Measurements from ENCODE around the gene SCIN. TPM values are rescaled to one million over a fixed set of nuclear protein-coding genes. Genes with fewer than 3 reads are reported as not detected.

Gene SCIN
- total RNA-seq, 1 experiment from 2014 or later, result 0.22 TPM

DNA sequence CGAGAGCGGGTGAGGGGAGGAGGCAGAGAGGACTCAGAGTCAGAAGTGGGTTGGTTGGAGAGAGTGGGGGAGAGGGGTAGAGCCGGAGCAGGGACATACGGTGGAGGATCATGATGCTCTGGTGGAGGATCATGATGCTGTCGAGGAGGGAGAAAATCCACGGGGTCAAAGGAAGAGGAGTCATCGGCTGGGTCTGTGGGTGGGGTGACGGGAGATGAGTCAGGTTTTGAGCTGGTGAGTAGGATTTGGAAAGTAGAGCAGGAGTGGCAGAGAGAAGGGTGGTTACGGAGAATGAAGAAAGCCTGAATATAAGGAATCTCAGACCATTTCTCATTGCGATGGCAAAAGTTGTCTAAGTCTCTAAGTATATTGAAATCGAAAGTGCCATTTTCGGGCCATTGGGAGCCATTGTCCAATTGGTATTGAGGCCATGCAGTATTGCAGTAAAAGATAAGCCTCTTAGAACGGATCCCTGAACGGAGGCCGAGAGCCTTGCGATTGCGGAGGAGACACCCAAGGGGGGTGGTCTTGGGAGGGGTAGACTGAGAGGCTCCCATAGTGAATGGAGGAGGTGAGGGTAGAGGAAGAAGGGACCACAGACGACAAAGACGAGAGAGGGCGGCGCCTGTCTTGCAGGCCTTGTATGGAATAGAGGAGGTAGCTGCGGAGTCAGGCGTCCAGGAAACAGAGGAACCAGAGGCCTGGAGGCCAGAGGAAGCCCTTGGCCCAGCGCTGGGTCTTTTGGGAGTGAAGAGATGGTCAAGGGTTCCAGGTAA, 23.8 kb downstream of the SCIN start:
- DNase-seq (ENCODE audit: low read depth, low spot score) (no peak), ATAC-seq (no peak)
- Histone ChIP-seq H2AFZ (ENCODE audit: low read depth, low read length, poor library complexity, severe bottlenecking) (no peak overlapping the region), H3K4me2 (ENCODE audit: low read length) (no peak overlapping the region), H3K4me1 (ENCODE audit: control insufficient read depth in 1 of 2, insufficient read depth in 2 of 2, low read length in 2 of 2) (no peaks in the 10 kb centered on the region), H3K27ac (ENCODE audit: low read depth, low read length) (no peak overlapping the region), H3K4me3 (replicated peaks in 1 of 2; ENCODE audit: low read depth in 1 of 2, low read length in 2 of 2) (no peak overlapping the region), H3K9me2 (ENCODE audit: insufficient read depth) (no peaks in the 10 kb centered on the region), H3K36me3 (ENCODE audit: control insufficient read depth in 1 of 2, insufficient read depth in 2 of 2, low read length in 2 of 2) (no peaks in the 10 kb centered on the region), H3K9ac (ENCODE audit: low read length) (no peak overlapping the region), H3K27me3 (ENCODE audit: insufficient read depth, low read length) (no peaks in the 10 kb centered on the region), H4K20me1 (ENCODE audit: insufficient read depth) (no peaks in the 10 kb centered on the region), H3K79me2 (ENCODE audit: insufficient read depth, low read length) (no peaks in the 10 kb centered on the region), H3K9me3 (ENCODE audit: control insufficient read depth in 1 of 2, insufficient read depth in 1 of 2, low read depth in 1 of 2, low read length in 2 of 2) (no peaks in the 10 kb centered on the region)
- RAD21 ChIA-PET (ENCODE audit: low non-redundant PET in 1 of 2, low total read pairs in 2 of 2, uncharacterized antibody in 2 of 2, unreplicated experiment in 2 of 2), result no interaction called here
- TF ChIP-seq, protein P1, sequence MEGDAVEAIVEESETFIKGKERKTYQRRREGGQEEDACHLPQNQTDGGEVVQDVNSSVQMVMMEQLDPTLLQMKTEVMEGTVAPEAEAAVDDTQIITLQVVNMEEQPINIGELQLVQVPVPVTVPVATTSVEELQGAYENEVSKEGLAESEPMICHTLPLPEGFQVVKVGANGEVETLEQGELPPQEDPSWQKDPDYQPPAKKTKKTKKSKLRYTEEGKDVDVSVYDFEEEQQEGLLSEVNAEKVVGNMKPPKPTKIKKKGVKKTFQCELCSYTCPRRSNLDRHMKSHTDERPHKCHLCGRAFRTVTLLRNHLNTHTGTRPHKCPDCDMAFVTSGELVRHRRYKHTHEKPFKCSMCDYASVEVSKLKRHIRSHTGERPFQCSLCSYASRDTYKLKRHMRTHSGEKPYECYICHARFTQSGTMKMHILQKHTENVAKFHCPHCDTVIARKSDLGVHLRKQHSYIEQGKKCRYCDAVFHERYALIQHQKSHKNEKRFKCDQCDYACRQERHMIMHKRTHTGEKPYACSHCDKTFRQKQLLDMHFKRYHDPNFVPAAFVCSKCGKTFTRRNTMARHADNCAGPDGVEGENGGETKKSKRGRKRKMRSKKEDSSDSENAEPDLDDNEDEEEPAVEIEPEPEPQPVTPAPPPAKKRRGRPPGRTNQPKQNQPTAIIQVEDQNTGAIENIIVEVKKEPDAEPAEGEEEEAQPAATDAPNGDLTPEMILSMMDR (IDR thresholded peaks at IDR 0.05 in 2 of 3, conservative IDR thresholded peaks at IDR 0.05 in 1 of 3; ENCODE audit: borderline replicate concordance in 1 of 3, insufficient read depth in 1 of 3, low read depth in 2 of 3, low read length in 2 of 3), result no peak
- TF ChIP-seq EZH2 (IDR thresholded peaks at IDR 0.05) (no peak), SIN3A (IDR thresholded peaks at IDR 0.05; ENCODE audit: low read depth) (no peak), POLR2A (IDR thresholded peaks at IDR 0.05; ENCODE audit: borderline replicate concordance, extremely low read depth, insufficient read depth, insufficient read length) (no peak), FOSL1 (IDR thresholded peaks at IDR 0.05; ENCODE audit: low read depth) (no peak), TCF7L2 (IDR thresholded peaks at IDR 0.05; ENCODE audit: borderline replicate concordance, extremely low read depth, insufficient read depth, insufficient read length) (no peak), EGR1 (IDR thresholded peaks at IDR 0.05; ENCODE audit: low read depth) (no peak), EZH2phosphoT487 (IDR thresholded peaks at IDR 0.05; ENCODE audit: borderline replicate concordance) (no peak), JUND (IDR thresholded peaks at IDR 0.05) (no peak), ZFX (IDR thresholded peaks at IDR 0.05) (no peak), CBX3 (IDR thresholded peaks at IDR 0.05; ENCODE audit: low read depth) (no peak), RAD21 (IDR thresholded peaks at IDR 0.05; ENCODE audit: low read depth) (no peak), SRF (IDR thresholded peaks at IDR 0.05; ENCODE audit: low read depth) (no peak)
- TF ChIP-seq, protein P2, sequence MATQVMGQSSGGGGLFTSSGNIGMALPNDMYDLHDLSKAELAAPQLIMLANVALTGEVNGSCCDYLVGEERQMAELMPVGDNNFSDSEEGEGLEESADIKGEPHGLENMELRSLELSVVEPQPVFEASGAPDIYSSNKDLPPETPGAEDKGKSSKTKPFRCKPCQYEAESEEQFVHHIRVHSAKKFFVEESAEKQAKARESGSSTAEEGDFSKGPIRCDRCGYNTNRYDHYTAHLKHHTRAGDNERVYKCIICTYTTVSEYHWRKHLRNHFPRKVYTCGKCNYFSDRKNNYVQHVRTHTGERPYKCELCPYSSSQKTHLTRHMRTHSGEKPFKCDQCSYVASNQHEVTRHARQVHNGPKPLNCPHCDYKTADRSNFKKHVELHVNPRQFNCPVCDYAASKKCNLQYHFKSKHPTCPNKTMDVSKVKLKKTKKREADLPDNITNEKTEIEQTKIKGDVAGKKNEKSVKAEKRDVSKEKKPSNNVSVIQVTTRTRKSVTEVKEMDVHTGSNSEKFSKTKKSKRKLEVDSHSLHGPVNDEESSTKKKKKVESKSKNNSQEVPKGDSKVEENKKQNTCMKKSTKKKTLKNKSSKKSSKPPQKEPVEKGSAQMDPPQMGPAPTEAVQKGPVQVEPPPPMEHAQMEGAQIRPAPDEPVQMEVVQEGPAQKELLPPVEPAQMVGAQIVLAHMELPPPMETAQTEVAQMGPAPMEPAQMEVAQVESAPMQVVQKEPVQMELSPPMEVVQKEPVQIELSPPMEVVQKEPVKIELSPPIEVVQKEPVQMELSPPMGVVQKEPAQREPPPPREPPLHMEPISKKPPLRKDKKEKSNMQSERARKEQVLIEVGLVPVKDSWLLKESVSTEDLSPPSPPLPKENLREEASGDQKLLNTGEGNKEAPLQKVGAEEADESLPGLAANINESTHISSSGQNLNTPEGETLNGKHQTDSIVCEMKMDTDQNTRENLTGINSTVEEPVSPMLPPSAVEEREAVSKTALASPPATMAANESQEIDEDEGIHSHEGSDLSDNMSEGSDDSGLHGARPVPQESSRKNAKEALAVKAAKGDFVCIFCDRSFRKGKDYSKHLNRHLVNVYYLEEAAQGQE (IDR thresholded peaks at IDR 0.05; ENCODE audit: low read depth), result no peak
- TF ChIP-seq, protein P3, sequence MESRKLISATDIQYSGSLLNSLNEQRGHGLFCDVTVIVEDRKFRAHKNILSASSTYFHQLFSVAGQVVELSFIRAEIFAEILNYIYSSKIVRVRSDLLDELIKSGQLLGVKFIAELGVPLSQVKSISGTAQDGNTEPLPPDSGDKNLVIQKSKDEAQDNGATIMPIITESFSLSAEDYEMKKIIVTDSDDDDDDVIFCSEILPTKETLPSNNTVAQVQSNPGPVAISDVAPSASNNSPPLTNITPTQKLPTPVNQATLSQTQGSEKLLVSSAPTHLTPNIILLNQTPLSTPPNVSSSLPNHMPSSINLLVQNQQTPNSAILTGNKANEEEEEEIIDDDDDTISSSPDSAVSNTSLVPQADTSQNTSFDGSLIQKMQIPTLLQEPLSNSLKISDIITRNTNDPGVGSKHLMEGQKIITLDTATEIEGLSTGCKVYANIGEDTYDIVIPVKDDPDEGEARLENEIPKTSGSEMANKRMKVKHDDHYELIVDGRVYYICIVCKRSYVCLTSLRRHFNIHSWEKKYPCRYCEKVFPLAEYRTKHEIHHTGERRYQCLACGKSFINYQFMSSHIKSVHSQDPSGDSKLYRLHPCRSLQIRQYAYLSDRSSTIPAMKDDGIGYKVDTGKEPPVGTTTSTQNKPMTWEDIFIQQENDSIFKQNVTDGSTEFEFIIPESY (IDR thresholded peaks at IDR 0.05; ENCODE audit: extremely low read depth, insufficient replicate concordance, low read length), result no peak
- CTCF ChIA-PET, result no interaction called here
- POLR2A ChIA-PET, result no interaction called here
- intact Hi-C loops (cut with micrococcal nuclease), result no loop called here
- no TSS peak for BruUV-seq (replicated peaks)

Measured in HCT116 (cell line).